GM18520 (cell line): ENCODE data around the gene SLC39A3.

Source experiments
- ATAC-seq: cut with Tn5 transposase; IDR thresholded peaks from one replicate; pipeline ENCODE4 v1.9.1; 2021; ENCODE audit not compliant: unreplicated experiment

SLC39A3 gene

DNA sequence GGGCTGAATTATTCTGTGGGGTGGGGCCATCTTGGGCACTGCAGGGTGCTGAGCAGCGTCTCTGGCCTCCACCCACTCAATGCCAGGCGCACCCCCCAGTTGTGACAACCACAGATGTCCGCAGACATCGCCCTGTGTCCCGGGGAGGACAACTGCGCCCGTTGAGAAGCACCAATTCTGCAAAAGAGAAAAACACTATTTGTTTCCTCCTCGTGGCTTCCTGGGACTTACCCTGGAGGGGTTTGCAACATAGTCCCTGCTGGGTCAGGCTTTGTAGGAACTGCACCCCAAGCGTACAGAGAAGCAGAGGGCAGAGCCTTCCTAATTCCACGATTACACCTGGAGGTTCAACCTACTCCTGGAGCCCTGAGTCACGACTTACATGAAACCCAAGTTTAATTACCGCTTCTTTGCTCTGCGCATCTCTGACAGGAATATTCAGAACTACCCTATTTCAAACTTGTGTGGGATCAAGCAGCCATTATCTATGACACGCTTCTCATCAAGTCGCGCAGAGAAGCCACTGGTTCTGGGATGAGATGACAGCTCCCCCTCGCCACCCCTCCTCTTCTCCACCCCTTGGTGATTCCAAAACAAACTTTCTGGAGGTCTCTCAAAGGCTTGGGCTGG lies 11.1 kb upstream of the SLC39A3 start:
- no peak for ATAC-seq

DNA sequence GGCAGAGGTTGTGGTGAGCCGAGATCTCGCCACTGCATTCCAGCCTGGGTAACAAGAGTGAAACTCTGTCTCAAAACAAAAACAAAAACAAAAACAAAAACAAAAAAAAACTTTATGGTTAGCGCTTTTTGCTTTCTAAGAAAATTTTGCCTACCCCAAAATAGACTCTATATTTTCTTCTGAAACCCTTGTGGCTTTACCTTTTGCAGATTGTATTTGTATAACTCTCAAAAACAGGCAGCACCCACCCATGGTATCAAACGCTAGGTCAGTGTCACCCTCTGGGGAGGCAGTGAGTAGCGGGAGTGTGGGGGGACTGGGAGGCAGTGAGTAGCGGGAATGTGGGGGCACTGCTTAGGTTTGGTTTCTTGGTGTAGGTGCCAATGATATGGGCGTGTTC lies 7.5 kb upstream of the SLC39A3 start:
- ATAC-seq: no peak

DNA sequence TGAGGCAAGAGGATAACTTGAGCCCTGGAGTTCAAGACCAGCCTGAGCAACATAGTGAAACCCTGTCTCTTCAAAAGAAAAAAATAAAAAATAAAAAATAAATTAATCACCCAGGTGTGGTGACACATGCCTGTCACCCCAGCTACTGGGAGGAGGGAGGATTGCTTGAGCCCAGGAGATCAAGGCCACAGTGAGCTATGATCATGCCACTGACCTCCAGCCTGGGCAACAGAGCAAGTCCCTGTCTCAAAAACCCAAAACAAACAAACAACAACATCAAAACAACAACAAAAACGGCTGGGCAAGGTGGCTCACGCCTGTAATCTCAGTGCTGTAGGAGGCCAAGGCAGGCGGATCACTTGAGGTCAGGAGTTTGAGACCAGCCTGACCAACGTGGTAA lies 4.3 kb upstream of the SLC39A3 start:
- ATAC-seq: no peak

DNA sequence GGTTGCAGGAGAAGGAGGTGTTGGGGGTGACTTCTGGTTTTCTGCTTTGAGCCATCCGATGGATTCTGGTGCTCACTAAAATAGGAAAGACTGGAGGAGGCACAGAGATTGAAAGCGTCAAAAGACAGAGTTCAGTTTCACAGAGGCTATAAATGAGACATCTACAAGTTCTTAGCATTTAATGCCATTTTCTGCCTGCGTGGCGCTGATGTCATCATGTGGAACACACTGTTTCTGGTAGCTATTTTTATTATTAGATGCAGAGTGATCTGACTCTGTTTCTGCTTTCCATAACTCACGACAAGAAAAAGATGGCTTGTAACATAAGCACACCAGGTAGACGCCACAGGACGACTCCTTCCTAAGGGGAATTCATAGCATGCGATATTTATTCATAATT lies 3.3 kb upstream of the SLC39A3 start:
- no peak for ATAC-seq

DNA sequence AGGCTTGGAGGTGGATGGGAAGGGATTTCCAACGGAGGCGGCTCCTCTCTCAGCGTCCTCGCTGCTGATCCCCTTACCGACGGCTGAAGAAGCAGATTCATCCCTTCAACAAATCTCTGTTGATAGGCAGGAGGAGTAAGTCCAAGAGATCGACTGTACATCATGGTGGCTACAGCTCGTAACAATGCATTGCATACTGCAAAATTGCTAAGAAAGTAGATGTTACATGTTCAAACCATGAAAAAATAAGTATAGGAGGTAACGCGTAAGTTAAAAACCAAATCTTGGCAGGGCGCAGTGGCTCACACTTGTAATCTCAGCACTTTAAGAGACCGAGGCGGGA lies 468 bp upstream of the SLC39A3 start:
- no peak for ATAC-seq

DNA sequence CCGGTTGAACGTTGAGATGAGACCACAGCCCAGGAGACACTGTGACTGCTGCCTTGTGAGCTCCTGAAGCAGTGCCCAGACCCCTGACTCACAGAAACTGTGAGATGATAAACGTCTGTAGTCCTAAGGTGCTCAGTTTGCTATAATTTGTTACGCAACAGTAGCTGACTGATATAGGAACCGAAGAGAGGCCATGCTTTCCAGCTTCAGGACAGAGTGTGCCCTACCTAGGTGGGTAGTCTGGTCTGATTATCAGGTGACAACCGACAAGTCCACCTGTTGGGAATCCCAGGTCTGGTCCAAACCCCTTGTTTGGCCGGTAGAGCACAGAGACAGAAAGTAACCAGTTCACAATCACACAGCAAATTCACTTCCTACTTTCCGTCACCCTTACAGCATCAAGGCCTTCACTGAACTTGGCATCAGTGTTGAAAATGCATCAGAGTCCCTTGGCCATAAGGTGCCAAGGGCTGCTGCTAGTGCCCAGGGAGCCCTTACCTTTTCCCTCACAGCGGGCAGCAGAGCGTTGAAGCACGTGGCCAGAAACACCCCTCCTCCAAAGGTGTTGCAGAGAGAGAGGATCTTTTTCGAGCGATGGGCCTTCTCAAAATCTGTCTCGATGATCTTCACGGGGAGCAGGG lies 3.1 kb downstream of the SLC39A3 start:
- no peak for ATAC-seq

DNA sequence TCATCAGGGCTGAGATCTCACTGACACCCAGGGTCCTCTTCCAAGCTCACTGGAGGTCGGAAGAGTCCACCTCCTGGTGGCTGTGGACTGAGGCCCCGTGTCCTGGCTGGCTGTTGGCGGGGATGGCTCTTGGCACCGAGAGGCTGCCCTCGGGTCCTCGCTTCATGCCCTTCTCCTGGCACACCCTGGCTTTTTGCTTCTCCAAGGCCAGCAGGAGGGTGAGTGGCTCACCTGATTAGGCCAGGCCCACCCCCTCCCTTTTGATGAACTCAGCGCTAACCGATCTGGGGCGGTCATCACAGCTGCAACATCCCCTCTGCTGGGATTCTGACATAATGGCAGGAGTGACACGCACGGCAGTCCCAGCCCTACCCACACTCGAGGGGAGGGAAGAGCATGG lies 4.4 kb downstream of the SLC39A3 start:
- ATAC-seq: no peak

DNA sequence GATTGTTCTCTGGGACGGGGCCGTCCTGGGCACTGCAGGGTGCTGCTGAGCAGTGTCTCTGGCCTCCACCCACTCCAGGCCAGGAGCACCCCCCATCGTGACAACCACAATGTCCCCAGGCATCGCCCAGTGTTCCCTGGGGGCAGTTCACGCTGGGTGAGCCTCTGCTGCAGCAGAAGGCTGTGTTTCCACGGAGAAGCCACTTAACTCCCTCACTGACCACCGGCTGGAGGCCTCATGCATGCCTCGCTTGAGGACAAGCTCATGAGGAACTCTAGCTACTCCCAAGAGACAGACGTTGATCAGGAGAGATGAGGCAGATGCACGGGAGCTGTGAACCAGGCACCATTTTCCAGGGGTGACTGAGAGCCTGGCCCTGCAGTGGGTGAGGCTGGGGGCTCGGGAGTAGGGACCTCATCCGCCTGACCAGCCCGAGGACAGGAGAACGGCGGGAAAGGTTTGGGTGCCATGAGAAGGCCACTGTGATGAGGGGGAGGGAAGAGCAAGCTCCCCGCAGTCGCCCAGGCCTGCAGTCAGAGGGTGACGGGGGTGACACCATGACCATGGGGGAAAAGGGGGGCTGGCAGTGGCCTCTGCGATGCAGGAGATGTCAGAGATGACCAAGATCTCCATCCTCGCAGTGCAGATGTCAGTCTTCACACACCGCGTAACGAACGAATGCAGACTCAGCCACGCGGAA lies 5.1 kb downstream of the SLC39A3 start:
- ATAC-seq: no peak

DNA sequence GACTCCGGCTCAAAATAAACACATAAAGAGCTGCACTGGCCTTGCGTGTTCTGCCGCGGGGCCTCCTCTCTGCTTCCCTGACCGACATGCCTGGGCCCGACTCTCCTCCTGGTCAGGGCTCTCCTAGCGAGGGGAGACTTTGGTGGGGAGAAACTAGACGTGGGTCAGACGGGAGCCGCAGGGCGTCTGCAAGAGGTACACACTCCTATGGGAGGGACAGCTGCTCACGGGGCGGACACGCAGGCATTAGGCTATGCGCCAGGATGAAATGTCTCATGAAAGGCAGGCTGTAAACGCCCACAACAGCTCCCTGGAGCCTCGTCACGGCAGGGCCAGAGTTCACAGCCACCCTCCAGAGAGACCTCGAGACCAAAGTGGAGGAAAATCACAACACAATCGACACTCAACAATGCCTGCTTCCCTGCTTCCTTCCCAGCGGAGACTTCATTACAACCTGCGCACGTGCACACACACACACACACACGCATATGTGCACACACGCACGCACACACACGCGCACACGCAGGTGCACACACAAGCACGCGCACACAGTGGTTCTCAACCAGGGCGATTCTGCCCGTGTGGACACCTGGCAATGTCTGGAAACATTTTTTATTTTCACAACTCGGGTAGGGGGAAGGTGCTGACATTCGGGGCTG lies 5.8 kb downstream of the SLC39A3 start:
- ATAC-seq: no peak

DNA sequence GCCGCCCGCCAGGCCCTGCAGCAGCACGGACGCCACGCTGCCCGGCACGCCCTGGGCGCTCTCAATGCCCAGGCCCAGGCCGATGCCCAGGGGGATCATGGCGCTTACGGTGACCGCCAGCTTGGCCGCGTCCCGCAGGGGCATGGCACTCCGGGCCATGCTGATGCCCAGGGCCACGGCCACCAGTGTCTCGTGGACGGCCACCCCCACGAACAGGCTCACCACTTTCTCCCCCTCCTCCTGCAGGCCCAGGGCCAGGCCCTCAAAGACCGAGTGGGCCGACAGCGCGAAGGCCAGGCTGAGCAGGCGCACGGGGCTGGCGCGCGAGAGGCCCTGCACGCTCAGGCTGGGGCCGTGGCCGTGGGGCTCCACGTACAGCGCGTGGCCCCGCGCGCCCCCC lies 6.9 kb downstream of the SLC39A3 start:
- no peak for ATAC-seq

DNA sequence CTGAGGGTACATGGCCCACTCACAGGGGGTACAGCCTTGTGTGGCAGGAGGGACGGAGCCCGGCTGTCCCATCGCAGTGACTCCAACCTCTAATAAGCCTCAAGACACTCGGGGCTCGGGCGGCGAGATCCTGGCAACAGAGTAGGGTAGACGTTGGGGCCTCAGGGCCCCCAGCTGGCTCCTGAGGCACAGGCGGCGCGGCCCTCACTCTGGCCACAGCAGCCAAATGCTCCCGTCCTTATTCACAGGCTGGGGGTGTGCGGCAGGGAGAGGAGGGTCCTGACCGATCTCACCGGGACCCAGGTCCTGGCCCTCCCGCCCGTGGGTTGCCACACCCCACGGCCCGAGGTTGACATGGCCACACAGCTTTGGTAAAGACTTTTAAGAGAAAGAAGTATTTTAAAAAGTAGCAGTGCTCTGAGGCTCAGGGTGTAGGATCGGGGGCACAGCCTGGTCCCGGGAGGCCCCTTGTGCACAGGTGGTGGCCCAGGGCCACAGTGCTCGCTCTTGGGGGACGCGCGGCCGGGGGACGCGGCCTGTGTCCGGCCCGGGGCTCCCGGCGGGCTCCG lies 7.6 kb downstream of the SLC39A3 start:
- no peak for ATAC-seq

DNA sequence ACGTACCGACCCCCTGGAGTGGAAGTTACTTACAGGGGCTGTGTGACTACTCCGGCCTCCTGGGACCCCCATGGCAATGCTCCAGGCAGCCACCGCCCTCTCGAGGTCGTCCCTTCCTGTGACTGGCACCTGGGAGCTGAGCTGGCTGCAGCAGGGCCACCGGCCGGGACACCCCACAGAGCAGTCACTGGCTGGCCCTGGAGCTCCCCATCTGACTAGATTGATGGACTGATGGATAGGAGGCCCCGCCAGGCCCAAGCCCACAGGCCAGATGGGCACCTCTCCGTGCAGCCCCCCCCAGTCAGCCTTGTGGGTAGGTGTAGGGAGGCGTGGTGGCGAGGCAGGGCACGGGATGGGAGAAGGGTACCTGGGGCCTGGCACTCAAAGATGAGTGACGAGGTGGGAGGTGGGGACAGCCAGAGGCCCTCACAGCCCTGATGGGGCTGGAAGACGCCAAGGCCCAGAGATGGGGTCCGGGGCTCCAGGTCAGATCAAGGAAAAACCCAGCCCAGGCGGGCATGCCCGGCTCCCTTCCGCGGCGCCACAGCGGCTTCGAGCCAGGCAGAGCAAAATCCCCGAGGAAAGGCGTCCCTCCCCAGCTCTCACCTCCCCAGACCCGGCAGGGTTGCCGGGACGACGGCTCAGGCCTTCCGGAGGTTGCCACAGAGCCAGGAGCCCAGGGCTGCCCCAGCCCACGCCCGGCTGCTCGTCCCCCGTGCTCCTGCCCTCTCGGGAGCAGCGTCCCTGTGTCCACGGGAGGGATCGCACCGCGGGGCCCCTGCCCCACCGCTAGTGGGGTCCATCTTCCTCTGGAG lies 8.4 kb downstream of the SLC39A3 start:
- no peak for ATAC-seq

DNA sequence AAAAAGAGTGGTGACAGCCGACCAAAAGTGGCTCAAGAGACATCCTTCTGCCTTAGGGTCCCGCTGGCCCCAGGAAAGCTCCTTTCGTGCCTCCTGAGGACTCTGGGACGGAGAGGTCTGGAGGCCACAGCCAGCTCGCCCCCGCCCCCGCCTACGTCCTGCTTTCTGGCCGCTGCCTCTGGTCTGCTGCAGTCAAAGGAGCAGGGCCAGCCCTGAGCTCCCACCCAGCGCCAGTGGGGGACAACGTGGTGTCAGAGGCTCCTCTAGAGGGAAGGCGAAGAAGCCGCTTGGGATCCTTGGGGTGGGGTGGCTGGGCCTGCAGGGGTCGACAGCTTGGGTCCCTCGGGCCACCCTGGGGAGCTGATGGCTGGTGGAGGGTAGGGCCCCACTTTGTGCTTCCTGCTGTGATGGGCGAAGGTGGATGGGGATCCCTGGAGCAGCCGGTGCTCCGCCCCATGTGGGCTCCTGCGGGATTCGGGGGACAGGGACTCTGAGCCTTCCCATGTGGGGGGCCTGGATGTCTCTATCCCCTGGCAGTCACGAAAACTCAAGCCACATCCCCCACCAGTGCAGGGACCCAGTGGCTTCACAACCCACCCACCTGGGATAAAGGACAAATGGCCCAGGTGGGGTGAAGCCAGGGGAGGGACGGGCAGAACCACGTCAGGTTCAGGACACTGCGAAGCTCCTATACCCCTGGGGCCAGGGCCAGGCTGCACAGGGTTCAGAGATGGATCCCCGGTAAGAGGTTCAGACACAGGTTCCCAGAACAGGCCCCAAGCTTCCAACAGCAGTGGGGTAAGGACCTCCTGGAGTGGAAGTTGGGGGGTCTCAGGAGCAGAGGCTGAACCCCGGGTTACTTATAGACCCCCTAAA lies 9.6 kb downstream of the SLC39A3 start:
- no peak for ATAC-seq

DNA sequence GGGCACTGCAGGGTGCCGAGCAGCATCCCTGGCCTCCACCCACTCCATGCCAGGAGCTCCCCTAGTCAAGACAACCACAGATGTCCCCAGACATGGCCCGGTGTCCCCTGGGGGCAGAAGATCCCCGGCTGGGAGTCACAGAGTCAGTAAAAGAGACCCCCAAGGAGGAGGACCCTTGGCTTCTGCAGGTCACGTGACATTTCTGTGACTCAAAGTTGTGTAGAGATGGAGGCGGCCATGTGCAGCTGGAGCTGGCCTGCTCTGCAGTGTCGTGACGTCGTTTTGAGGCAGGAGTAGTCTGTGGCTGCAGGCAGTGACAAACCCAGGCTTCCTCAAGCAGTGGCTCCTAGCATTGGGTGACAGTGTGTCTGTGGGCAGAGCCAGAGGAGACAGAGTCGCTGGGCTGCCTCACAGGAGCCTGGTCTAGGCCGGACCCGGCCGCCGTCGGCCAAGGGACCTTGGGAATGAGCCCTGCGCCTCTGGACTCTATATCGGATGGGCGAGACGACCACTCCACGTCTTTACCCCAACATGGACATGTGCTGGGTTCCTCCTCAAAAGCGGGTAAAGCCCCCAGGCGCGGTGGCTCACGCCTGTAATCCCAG lies 10.9 kb downstream of the SLC39A3 start:
- no peak for ATAC-seq

DNA sequence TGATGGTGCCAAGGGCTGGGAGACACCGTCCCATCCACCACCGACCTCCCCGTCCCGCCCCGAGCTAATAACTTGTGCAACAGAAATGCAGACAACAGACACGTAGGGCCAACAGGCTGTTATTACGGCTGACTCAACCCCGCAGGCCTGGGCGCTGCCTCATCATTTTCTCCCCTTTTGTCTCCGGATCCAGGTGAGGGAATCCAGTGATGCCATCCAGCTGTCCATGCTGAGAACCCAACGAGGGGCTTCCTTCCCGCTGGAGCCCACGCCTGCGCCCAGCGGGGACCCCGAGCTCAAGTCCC lies 12.2 kb downstream of the SLC39A3 start:
- ATAC-seq: no peak

DNA sequence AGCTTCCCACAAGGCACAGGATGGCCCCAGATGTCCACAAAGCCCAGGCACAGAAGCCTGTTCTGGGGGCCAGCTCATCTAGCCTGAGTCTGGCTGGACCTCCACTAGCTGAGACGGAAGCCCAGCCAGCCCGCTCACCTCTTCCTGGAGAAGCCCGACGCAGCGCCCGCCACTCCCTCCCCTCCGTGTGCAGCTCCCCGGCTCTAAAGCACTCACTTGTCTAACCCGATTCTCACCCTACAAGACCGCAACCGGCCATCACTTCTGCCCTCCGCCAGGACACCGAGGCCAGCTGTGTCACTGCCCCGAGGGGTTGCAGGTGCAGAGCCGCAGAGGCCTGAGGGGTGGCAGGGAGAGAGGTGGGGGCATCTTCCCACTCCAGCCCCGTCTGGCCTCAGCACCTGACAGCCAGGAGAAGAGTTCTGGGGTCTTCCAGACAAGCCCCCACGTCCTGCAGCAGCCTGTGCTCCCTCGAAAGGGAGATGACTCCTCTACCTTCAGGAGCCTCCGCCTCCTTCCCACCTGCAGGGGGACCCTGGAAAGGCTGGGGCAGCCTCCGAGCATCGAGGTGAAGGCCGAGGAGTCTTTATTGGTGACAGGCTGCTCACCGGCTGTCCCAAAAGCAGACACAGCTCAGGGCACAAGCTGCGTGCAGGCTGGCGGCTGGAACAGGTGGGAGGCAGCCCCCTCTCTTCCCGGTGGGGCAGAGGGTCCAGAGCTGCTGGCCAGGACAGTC lies 12.7 kb downstream of the SLC39A3 start:
- ATAC-seq: no peak

DNA sequence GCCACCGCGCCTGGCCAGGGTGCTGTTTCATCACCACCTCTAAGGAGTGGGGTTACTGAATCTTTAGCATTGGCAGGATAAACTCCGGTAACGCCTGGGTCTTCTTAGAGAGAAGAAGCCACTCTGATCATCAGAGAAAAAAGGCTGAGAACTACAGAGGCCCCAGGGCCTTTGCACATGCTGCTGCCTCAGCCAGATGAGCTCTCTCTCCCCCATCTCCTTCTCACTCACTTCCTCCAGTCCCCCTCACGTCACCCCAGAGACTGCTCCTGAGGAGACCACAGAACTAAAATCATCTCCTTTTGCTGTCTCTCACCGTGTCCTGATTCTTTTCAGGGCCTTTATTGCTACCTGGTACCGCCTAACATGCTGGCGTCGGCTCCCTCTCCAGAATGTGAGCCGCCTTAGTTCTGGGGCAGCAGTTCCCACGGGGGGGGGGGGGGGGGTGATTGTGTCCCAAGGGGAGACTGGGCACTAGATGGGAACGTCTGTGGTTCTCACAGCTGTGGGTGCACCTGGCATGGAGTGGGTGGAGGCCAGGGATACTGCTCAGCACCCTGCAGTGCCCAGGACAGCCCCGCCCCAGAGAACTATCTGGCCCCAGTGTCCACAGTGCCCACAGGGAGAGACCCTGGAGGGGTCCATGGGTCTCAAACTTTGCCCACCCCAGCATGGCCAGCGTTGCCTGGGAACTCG lies 13.5 kb downstream of the SLC39A3 start:
- ATAC-seq: no peak

DNA sequence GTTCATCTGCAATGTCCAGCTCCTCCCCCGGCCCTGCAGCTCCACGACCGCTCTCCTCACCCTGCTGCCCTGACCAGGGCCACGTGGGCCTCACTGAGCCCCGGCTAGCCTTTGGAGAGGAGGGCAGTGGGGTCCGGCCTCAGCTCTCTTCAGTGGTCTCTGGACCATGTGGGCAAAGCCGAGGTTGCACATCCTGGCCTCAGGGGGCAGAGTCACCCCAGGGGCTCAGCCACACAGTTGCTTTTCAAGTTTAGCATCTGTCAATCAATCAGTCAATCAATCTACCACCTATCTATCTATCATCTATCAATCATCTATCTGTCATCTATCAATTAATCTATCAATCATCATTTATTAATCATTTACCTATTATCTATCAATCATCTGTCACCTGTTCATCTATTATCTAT lies 15.7 kb downstream of the SLC39A3 start:
- no peak for ATAC-seq
